ENCODE results near the gene ARMC2. TPM values are rescaled to one million over a fixed set of nuclear protein-coding genes. Genes with fewer than 3 reads are reported as not detected.
A peak's percentile ranks its signal among the peaks of the same experiment; 100 is the strongest.

The ARMC2 gene
- total RNA-seq = 10 to 100 TPM in 1 of 3 donors, 1 to 10 TPM in 2; 9.4 to 13.8 (median 9.7) TPM
- total RNA-seq (2013) = 5.9 TPM

DNA sequence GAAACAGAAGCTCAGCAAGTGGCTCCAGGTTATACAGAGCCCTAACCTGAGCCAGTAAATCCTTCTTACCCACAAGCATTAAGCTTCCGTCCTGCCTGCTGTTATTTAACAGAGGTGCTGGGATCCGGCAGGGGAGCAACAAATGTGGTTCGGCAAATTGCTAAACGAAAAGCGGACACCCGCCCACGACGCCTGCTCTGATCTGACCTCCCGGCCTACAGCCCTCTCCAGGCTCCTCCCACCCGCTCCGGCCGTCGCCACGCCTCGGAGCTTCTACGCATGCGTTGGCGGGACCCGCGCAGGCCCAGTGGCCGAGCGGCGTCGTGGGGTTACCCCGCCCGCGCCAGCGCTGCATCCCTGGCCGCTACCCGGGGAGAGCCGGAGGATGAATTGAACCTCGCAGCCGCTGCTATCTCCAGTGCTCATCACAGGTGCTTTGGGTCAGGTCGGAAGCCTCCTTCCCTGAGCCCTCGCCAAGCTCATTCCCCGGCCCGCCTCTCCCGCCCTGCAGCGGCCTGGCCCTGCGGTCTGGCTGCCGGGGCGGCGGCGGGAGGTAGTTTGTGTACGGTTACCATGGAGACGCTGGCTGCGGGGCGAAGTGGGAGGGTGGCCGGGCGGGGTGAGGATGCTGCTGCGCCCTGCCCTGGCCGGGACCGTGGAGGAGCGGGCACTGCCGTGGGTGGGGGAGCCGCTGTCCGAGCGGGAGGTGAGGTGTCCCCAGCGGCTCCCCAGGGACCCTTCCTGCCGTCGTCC is at the start of gene ARMC2:
Gene ARMC2 (plus strand): TSS at position 307 of the 753 bp plus-strand sequence. CDS start 5,846 bp downstream, outside the sequence.
- Mint-ChIP-seq H3K4me3 (peak within 1 kb of the TSS; percentile 78), H3K27me3 (ENCODE audit: low read depth in 2 of 2) (no peaks in the 10 kb centered on the region), H3K4me1 (peaks cover 6 to 23% of the 10 kb centered on the region in 2 donors), H3K36me3 (no peaks in the 10 kb centered on the region), H3K27ac (peak within 1 kb of the TSS; percentile 85 to 95), H3K9me3 (no peaks in the 10 kb centered on the region)
- Histone ChIP-seq H3K4me1 (ENCODE audit: control insufficient read depth, insufficient read depth, low read length) (peaks cover 11% of the 10 kb centered on the region), H3K36me3 (ENCODE audit: control insufficient read depth, insufficient read depth, low read length) (no peaks in the 10 kb centered on the region), H3K27ac (ENCODE audit: low read length) (peak within 1 kb of the TSS; percentile 77), H3K4me3 (ENCODE audit: low read length) (peak within 1 kb of the TSS; percentile 67), H3K27me3 (ENCODE audit: control insufficient read depth, insufficient read depth, low read length) (no peaks in the 10 kb centered on the region), H3K9me3 (ENCODE audit: control insufficient read depth, insufficient read depth, low read length) (no peaks in the 10 kb centered on the region)
- TF ChIP-seq, protein P1, sequence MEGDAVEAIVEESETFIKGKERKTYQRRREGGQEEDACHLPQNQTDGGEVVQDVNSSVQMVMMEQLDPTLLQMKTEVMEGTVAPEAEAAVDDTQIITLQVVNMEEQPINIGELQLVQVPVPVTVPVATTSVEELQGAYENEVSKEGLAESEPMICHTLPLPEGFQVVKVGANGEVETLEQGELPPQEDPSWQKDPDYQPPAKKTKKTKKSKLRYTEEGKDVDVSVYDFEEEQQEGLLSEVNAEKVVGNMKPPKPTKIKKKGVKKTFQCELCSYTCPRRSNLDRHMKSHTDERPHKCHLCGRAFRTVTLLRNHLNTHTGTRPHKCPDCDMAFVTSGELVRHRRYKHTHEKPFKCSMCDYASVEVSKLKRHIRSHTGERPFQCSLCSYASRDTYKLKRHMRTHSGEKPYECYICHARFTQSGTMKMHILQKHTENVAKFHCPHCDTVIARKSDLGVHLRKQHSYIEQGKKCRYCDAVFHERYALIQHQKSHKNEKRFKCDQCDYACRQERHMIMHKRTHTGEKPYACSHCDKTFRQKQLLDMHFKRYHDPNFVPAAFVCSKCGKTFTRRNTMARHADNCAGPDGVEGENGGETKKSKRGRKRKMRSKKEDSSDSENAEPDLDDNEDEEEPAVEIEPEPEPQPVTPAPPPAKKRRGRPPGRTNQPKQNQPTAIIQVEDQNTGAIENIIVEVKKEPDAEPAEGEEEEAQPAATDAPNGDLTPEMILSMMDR (IDR thresholded peaks at IDR 0.05) = no peak
- ATAC-seq (peak; percentile 89 to 96 (median 91)), DNase-seq (peak; percentile 92 to 95)
- WGBS (ENCODE audit: insufficient coverage) = under 1% methylated on average over 61 of the region's 61 CpGs
- intact Hi-C loops (cut with micrococcal nuclease) = loop anchor here (1.0 kb wide), 1 partner anchor 247 kb away; the partner anchor contains the start of gene CEP57L1

DNA sequence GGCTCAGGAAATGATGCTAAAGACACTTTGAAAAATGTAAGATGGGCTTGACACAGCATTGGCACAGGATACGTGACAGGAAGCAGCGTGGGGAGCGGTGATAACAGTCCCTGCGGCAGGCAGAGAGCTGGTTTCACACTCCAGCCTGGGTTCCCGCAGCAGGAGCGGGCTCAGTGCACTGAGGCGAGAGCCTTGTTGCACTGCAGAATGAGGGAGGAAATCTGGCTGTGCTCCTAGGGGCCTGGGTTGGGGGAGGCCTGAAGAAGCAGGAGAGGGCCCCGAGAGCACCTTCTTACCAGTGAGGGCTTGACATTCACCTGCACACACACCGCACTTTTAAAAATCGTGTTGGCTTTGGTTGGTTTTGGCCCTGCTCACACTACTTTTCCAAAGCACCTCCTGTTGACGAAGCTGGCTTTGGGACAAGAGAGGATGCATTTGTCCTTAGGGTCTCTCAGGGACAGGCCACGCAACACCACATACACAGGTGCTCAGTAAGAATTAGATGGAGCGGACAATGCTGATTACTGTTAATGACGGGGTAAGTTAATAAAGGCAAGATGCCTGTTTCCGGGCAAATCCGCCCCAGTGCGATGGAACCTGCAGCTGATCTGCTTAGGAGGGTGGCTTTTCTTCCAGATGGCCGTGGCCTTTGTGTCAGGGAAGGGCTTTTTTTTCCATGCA is 49.4 kb upstream of the ARMC2 start:
- Mint-ChIP-seq H3K4me1 (peaks cover 40 to 44% of the 10 kb centered on the region in 2 donors), H3K36me3 (no peaks in the 10 kb centered on the region), H3K27me3 (ENCODE audit: low read depth in 2 of 2) (no peaks in the 10 kb centered on the region), H3K9me3 (no peaks in the 10 kb centered on the region), H3K27ac (peak overlapping the region; percentile 84 to 86), H3K4me3 (peak overlapping the region; percentile 91)
- 35% methylated on average over 18 of the region's 18 CpGs for WGBS (ENCODE audit: insufficient coverage)
- H3K4me1 ChIP-seq (ENCODE audit: control insufficient read depth, insufficient read depth, low read length) = peaks cover 35% of the 10 kb centered on the region
- H3K27me3 ChIP-seq (ENCODE audit: control insufficient read depth, insufficient read depth, low read length) = no peaks in the 10 kb centered on the region
- peak overlapping the region; percentile 48 for H3K27ac ChIP-seq (ENCODE audit: low read length)
- DNase-seq = peak; percentile 51 to 76
- TF ChIP-seq, protein P1 (IDR thresholded peaks at IDR 0.05) = no peak
- H3K36me3 ChIP-seq (ENCODE audit: control insufficient read depth, insufficient read depth, low read length) = no peaks in the 10 kb centered on the region
- H3K9me3 ChIP-seq (ENCODE audit: control insufficient read depth, insufficient read depth, low read length) = no peaks in the 10 kb centered on the region
- H3K4me3 ChIP-seq (ENCODE audit: low read length) = no peak overlapping the region
- peak; percentile 89 to 99 (median 92) for ATAC-seq
- intact Hi-C loops (cut with micrococcal nuclease) = no loop called here

GRCh38 chr6:108799354-108799717 is 48.9 kb upstream of the ARMC2 start:
- H3K36me3 Mint-ChIP-seq = no peaks in the 10 kb centered on the region
- intact Hi-C loops (cut with micrococcal nuclease) = no loop called here
- no peak overlapping the region for H3K4me3 Mint-ChIP-seq
- Histone ChIP-seq H3K4me3 (ENCODE audit: low read length) (no peak overlapping the region), H3K4me1 (ENCODE audit: control insufficient read depth, insufficient read depth, low read length) (peaks cover 35% of the 10 kb centered on the region), H3K9me3 (ENCODE audit: control insufficient read depth, insufficient read depth, low read length) (no peaks in the 10 kb centered on the region), H3K27me3 (ENCODE audit: control insufficient read depth, insufficient read depth, low read length) (no peaks in the 10 kb centered on the region), H3K27ac (ENCODE audit: low read length) (no peak overlapping the region), H3K36me3 (ENCODE audit: control insufficient read depth, insufficient read depth, low read length) (no peaks in the 10 kb centered on the region)
- WGBS (ENCODE audit: insufficient coverage) = 97% methylated on average over 9 of the region's 9 CpGs
- peaks cover 40 to 44% of the 10 kb centered on the region in 2 donors for H3K4me1 Mint-ChIP-seq
- H3K9me3 Mint-ChIP-seq = no peaks in the 10 kb centered on the region
- DNase-seq (no peak), ATAC-seq (no peak)
- no peak overlapping the region for H3K27ac Mint-ChIP-seq
- no peaks in the 10 kb centered on the region for H3K27me3 Mint-ChIP-seq (ENCODE audit: low read depth in 2 of 2)
- TF ChIP-seq, protein P1 (IDR thresholded peaks at IDR 0.05) = no peak

All from natural killer cell (primary cell).